T-helper 22 cell (primary cell): ENCODE results near the gene HIPK3.
"Not testable (repeated sequence)": the region's sequence is repeated elsewhere in the genome, so short reads cannot be mapped to it uniquely, and the experiment has no call there.

ENCODE experiments used
- DNase-seq: peaks from one replicate; pipeline ENCODE4 v3.0.0-alpha.2; 2020; ENCODE audit warnings: low read depth

HIPK3 gene

GRCh38 chr11:33303541-33303940 is 46.4 kb downstream of the HIPK3 start:
- no peak for DNase-seq

- DNase-seq: not testable (repeated sequence)
Observed at GRCh38 chr11:33306821-33307220, 49.6 kb downstream of the HIPK3 start.

GRCh38 chr11:33307984-33308383 is 50.8 kb downstream of the HIPK3 start:
- no peak for DNase-seq

GRCh38 chr11:33309118-33309517 is 51.9 kb downstream of the HIPK3 start:
- DNase-seq: no peak

GRCh38 chr11:33310720-33311500 is 53.7 kb downstream of the HIPK3 start:
- DNase-seq: no peak

GRCh38 chr11:33311680-33312079 is 54.5 kb downstream of the HIPK3 start:
- DNase-seq: no peak

- no peak for DNase-seq
Observed at GRCh38 chr11:33315822-33316221, 58.6 kb downstream of the HIPK3 start.

GRCh38 chr11:33317662-33318061 is 60.5 kb downstream of the HIPK3 start:
- DNase-seq: no peak

GRCh38 chr11:33320016-33320813 is 63.0 kb downstream of the HIPK3 start:
- no peak for DNase-seq

GRCh38 chr11:33320814-33321330 is 63.7 kb downstream of the HIPK3 start:
- no peak for DNase-seq

GRCh38 chr11:33321422-33321821 is 64.2 kb downstream of the HIPK3 start:
- DNase-seq: no peak

- no peak for DNase-seq
Observed at GRCh38 chr11:33323421-33323820, 66.2 kb downstream of the HIPK3 start.

GRCh38 chr11:33324302-33324985 is 67.3 kb downstream of the HIPK3 start:
- DNase-seq: no peak

- DNase-seq: no peak
Observed at GRCh38 chr11:33325451-33325850, 68.3 kb downstream of the HIPK3 start.

GRCh38 chr11:33329705-33330329 is 72.6 kb downstream of the HIPK3 start:
- DNase-seq: no peak

GRCh38 chr11:33333816-33334215 is 76.6 kb downstream of the HIPK3 start:
- no peak for DNase-seq

GRCh38 chr11:33334627-33335026 is 77.4 kb downstream of the HIPK3 start:
- DNase-seq: no peak

GRCh38 chr11:33339247-33339646 is 82.1 kb downstream of the HIPK3 start:
- no peak for DNase-seq

- no peak for DNase-seq
Observed at GRCh38 chr11:33344611-33345010, 87.4 kb downstream of the HIPK3 start.

- no peak for DNase-seq
Observed at GRCh38 chr11:33347490-33348125, 90.4 kb downstream of the HIPK3 start.

GRCh38 chr11:33350287-33350686 is 93.1 kb downstream of the HIPK3 start:
- no peak for DNase-seq
